ENCODE data around the gene PLA2G4B.

GRCh38 chr15:41812820-41813375 is 25.7 kb upstream of the PLA2G4B start:
- no peak for TF ChIP-seq CTCF (IDR thresholded peaks at IDR 0.05)
- TF ChIP-seq POLR2A (IDR thresholded peaks at IDR 0.05), result no peak
- no peak for TF ChIP-seq EP300 (IDR thresholded peaks at IDR 0.05)

Data from tibial nerve (tissue), 4 donors.